Activated T-helper 1 cell treated with anti-CD3 and anti-CD28 coated beads, Interleukin-12 subunit alpha, Interleukin-12 subunit beta, Interleukin-2, Interleukin-4 antibody, amounts not matched to agents 30 ng/mL and 10 ng/mL and 1 ng/mL, durations not matched to agents 14 hours and 24 hours and 36 hours (primary cell): ENCODE results near the gene BCL2. TPM values are rescaled to one million over a fixed set of nuclear protein-coding genes. Genes with fewer than 3 reads are reported as not detected.

Source experiments
- DNase-seq: peaks from one replicate; pipeline ENCODE4 v3.0.0; 2021; ENCODE audit warnings: low spot score
- H3K27ac Mint-ChIP-seq: one replicate; pipeline ENCODE4 v1.8.0; 2021; ENCODE audit warnings: mild to moderate bottlenecking, mixed read lengths
- H3K27me3 Mint-ChIP-seq: one replicate; pipeline ENCODE4 v1.8.0; 2022; ENCODE audit warnings: mild to moderate bottlenecking, moderate library complexity, mixed read lengths; ENCODE audit not compliant: insufficient read depth
- H3K36me3 Mint-ChIP-seq: one replicate; pipeline ENCODE4 v1.8.0; 2021; ENCODE audit warnings: low read depth, mixed read lengths
- H3K4me1 Mint-ChIP-seq: one replicate; pipeline ENCODE4 v1.8.0; 2021; ENCODE audit warnings: low read depth, mixed read lengths
- H3K4me3 Mint-ChIP-seq: one replicate; pipeline ENCODE4 v1.8.0; 2021; ENCODE audit warnings: mild to moderate bottlenecking, moderate library complexity, mixed read lengths
- H3K9me3 Mint-ChIP-seq: one replicate; pipeline ENCODE4 v1.8.0; 2021; ENCODE audit warnings: mixed read lengths
- intact Hi-C: fragments of 100-400 bp; cut with micrococcal nuclease; formaldehyde crosslinking; loops from one replicate; pipeline ENCODE4 v1.15.1; 2024
- total RNA-seq: library from RNA; stranded (reverse); gene quantifications from 2 replicates; pipeline ENCODE4 v1.2.3, GENCODE V29; 2022

Gene BCL2
- total RNA-seq, 1 donor from 2014 or later: 97.1 TPM

DNA sequence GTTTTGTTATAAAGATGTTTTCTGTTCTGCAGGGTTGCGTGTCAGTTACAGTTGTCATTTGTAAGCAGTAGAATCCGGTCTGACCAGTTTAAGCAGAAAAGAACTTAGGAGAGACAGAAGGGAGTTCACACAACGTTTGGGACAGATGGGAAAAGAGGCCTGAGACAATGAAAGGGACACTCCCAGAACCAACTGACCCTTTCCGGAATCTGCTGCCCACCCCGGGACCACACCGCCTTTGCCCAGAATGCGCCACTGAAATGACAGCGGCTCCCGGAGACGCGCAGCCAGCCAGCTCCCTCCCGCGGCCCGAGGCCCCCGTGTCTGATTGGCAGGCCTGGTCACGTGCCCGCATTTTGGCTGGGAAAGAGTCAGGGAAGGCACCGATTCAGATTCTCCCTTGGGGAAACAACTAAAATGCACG, 244.6 kb downstream of the BCL2 start:
- Mint-ChIP-seq H3K27me3 (peaks cover 24% of the 10 kb centered on the region), H3K4me1 (peaks cover 18% of the 10 kb centered on the region), H3K36me3 (no peaks in the 10 kb centered on the region), H3K9me3 (peaks cover 4% of the 10 kb centered on the region), H3K27ac (no peak overlapping the region), H3K4me3 (peak overlapping the region; percentile 66)
- DNase-seq: peak; percentile 38
- intact Hi-C loops: loop anchor here (2.0 kb wide), 2 partner anchors 32 to 34 kb away; no protein-coding TSS in a partner anchor

DNA sequence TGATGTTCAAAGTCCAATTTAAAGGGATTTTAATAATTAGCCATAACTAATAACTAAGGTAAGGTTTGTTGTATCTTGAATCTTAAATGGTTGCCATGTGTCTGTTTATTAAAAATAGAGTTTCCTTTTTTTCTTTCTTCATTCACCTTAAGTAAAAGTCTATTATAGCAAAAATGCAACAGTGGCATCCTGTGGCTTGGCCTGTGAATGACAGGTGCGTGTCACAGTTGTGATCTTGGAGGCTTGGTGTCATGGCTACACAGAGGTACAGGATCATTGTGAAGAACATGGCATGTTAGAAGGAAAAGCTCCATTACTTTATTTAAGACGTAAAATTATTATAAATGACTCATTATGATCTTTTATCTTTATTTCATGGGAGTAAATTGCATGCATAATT, 246.1 kb downstream of the BCL2 start:
- Mint-ChIP-seq H3K27ac (no peak overlapping the region), H3K9me3 (no peaks in the 10 kb centered on the region), H3K27me3 (peaks cover 25% of the 10 kb centered on the region), H3K4me1 (peaks cover 12% of the 10 kb centered on the region), H3K36me3 (no peaks in the 10 kb centered on the region), H3K4me3 (no peak overlapping the region)
- DNase-seq: no peak
- intact Hi-C loops: loop anchor here (1.0 kb wide), 2 partner anchors 57 to 250 kb away; no protein-coding TSS in a partner anchor

Other genes with a start within 250 kb of the BCL2 start
- gene KDSR, start 47.4 kb upstream of the BCL2 start, total RNA-seq: 72.2 and 83.5 TPM in 2 replicates
- gene VPS4B, start 102.7 kb upstream of the BCL2 start, total RNA-seq: 58.6 and 60.7 TPM in 2 replicates
- not detected in 2 replicates for gene SERPINB5, start 157.2 kb upstream of the BCL2 start, total RNA-seq
- gene SERPINB12, start 222.6 kb upstream of the BCL2 start, total RNA-seq: not detected in 2 replicates